NCI-H748 treated with DMSO at 0.1 percent for 48 hours (cell line): Measurements from ENCODE around the gene ARRB1.

Source experiments
- DNase-seq: peaks from one replicate; lab custom pipeline; 2025; lab: John Stamatoyannopoulos, UW

ARRB1 gene

DNA sequence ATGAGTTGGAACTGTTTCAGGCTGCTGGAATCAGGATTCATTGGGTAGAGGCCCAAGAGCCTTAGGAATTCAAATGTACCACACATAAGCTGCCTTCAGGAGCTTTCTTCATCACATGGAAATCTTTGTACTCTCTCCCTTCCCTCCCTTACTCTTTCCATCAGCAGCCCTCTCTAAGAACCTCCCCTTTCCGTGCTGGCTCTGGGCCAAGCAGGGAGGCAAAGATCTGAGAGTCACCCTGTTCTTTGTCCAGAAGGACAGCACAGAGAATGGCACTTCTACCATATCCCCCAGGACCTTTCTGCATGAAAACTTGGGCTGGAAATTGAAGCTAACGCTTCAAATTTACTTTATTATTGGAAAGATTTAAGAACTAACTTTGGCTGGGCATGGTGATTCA, 131.6 kb downstream of the ARRB1 start:
- DNase-seq = no peak

DNA sequence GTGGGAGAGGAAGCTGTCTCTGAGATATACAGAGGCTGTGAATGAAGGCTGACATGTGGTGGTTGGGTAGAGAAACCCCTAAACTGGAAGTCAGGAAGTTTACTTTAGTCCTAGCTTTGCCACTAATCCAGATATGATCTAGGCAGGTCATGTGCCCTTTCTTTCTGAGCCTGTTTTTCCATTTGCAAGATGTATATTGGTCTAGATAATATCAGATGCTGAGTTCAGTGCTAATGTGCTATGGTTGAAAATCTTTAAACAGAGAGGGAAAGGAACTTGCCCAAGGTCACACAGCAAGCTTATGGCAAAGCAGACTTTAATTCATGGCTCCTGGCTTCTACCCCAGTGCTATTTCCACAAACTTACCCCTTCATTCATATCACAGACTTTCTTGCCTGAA, 136.6 kb downstream of the ARRB1 start:
- DNase-seq = no peak

DNA sequence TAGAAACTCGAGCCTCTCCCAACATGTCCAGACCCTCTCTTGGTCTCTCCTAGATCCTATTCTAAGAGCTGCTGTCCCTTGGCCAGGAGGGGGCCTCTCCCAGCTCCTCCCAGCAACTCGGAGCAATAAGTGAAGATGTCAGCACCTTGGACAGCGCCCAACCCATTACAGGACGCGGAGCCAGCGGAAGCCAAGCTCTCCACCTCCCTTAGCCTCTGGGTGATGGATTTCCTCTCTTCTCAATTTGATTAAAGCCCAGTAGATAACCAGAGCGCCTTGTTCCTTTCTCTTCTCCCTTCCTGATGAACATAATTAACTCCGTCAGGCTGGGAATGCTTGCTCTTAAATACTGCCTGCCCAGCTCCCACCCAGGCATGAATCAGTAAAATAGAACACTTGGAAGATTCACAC, 137.0 kb downstream of the ARRB1 start:
- DNase-seq = no peak
